ENCODE data around the gene LRBA.
"Not testable (repeated sequence)": the region's sequence is repeated elsewhere in the genome, so short reads cannot be mapped to it uniquely, and the experiment has no call there.

The LRBA gene

DNA sequence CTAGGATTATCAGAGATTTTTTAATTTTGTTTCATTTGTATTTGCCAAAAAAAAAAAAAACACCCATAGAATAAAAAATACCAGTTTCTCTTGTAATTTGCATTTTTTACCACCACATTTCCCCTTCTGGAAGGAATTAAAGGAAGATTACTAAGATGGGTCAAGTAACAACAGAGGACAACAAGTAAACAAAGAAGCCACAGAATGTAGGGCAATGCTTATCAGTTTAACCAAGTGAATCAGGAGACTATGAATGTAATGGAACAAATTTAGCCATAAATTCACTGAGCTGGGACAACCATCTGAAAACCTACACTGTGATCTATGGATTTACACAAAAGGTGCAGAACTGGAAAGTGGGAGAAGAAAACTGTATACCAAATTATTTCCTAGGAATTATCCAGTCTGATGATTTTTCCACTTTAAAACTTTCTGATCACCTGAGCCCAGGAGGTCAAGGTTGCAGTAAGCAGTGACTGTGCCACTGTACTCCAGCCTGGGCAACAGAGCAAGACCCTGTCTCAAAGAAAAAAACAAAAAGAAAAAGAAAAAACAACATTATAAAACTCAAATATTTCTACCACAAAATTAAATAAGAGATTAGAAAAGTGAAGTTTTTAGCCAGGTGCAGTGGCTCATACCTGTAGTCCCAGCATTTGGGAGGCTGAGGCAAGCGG lies 32.4 kb downstream of the LRBA start:
- H3K36me3 ChIP-seq (ENCODE audit: control insufficient read depth, insufficient read depth, low read length) = no peaks in the 10 kb centered on the region
- no peak overlapping the region for H3K4me3 ChIP-seq (ENCODE audit: low read length)
- no peaks in the 10 kb centered on the region for H3K27me3 ChIP-seq (ENCODE audit: control insufficient read depth, insufficient read depth, low read length)
- no peak overlapping the region for H3K27ac ChIP-seq (ENCODE audit: low read depth, low read length)
- no peak overlapping the region for H3K9ac ChIP-seq (ENCODE audit: low read length)
- H3K4me1 ChIP-seq (ENCODE audit: control insufficient read depth, insufficient read depth, low read length) = no peaks in the 10 kb centered on the region

DNA sequence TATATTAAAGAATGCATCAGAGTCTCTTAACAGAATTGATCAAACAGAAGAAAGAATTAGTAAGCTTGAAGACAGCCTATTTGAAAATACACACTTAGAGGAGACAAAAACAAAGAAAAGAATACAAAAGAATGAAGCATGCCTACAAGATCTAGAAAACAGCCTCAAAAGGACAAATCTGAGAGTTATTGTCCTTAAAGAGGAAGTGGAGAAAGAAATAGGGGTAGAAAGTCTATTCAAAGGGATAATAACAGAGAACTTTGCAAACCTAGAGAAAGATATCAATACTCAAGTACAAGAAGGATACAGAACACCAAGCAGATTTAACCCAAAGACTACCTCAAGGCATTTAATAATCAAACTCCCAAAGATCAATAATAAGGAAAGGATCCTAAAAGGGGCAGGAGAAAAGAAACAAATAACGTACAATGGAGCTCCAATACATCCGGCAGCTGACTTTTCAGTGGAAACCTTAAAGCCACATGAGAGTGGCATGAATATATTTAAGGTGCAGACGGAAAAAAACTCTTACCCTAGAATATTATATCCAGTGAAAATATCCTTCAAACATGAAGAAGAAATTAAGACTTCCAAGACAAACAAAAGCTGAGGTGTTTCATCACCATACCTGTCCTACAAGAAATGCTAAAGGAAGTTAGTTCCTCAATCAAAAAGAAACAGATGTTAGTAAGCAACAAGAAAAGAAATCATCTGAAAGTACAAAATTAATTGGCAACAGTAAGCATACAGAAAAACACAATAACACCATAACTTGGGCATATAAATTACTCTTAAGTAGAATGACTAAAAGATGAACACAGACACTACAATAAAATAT lies 36.1 kb downstream of the LRBA start:
- H3K27me3 ChIP-seq (ENCODE audit: control insufficient read depth, insufficient read depth, low read length) = no peaks in the 10 kb centered on the region
- no peak overlapping the region for H3K4me3 ChIP-seq (ENCODE audit: low read length)
- H3K9ac ChIP-seq (ENCODE audit: low read length) = no peak overlapping the region
- H3K36me3 ChIP-seq (ENCODE audit: control insufficient read depth, insufficient read depth, low read length) = peaks cover 3% of the 10 kb centered on the region
- H3K4me1 ChIP-seq (ENCODE audit: control insufficient read depth, insufficient read depth, low read length) = no peaks in the 10 kb centered on the region
- H3K27ac ChIP-seq (ENCODE audit: low read depth, low read length) = no peak overlapping the region

- no peaks in the 10 kb centered on the region for H3K27me3 ChIP-seq (ENCODE audit: control insufficient read depth, insufficient read depth, low read length)
- peaks cover 3% of the 10 kb centered on the region for H3K36me3 ChIP-seq (ENCODE audit: control insufficient read depth, insufficient read depth, low read length)
- H3K9ac ChIP-seq (ENCODE audit: low read length) = no peak overlapping the region
- no peak overlapping the region for H3K27ac ChIP-seq (ENCODE audit: low read depth, low read length)
- H3K4me1 ChIP-seq (ENCODE audit: control insufficient read depth, insufficient read depth, low read length) = no peaks in the 10 kb centered on the region
- no peak overlapping the region for H3K4me3 ChIP-seq (ENCODE audit: low read length)
Measured at GRCh38 chr4:150976478-150977118, 38.5 kb downstream of the LRBA start.

DNA sequence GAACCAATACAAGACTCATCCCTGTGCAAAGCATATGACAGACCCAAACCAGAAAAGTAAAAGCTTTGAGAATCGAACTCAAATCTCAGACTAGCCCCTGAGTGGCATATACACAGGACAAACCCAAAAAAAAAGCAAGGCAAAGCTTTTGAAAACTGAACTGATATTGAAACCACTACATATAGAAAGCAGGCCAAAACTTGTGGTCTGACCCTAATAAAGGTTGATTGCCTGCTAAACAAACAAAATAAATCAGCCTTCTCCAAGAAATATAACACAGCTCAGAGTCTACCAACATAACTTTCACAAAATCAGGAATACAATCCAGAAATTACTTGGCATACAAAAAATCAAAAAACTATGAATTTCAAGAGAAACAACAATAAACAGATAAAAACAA lies 40.3 kb downstream of the LRBA start:
- H3K27ac ChIP-seq (ENCODE audit: low read depth, low read length) = no peak overlapping the region
- no peak overlapping the region for H3K4me3 ChIP-seq (ENCODE audit: low read length)
- H3K4me1 ChIP-seq (ENCODE audit: control insufficient read depth, insufficient read depth, low read length) = no peaks in the 10 kb centered on the region
- no peak overlapping the region for H3K9ac ChIP-seq (ENCODE audit: low read length)
- no peaks in the 10 kb centered on the region for H3K27me3 ChIP-seq (ENCODE audit: control insufficient read depth, insufficient read depth, low read length)
- peaks cover 3% of the 10 kb centered on the region for H3K36me3 ChIP-seq (ENCODE audit: control insufficient read depth, insufficient read depth, low read length)

DNA sequence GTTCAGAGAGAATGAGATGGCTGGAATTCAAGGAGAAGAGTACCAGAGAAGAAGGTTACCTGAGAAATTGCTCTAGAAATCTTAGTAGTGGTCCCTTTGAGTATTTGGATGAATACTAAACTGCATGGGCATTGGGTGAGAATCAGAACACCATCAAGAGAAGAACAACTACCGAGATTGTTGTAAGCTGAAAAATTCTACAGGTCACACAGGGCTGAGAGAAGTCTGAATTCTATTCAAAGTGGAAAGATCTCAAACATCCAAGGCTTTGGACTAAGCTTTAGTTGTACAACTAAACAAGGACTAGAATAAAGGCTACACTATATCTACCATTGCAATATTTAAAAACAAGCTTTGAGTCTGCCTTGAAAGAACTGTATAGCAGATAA lies 40.8 kb downstream of the LRBA start:
- Histone ChIP-seq H3K9ac (ENCODE audit: low read length) (no peak overlapping the region), H3K36me3 (ENCODE audit: control insufficient read depth, insufficient read depth, low read length) (peaks cover 3% of the 10 kb centered on the region), H3K27ac (ENCODE audit: low read depth, low read length) (no peak overlapping the region), H3K4me3 (ENCODE audit: low read length) (no peak overlapping the region), H3K4me1 (ENCODE audit: control insufficient read depth, insufficient read depth, low read length) (no peaks in the 10 kb centered on the region), H3K27me3 (ENCODE audit: control insufficient read depth, insufficient read depth, low read length) (no peaks in the 10 kb centered on the region)

GRCh38 chr4:150973626-150974251 lies 41.3 kb downstream of the LRBA start:
- Histone ChIP-seq H3K27me3 (ENCODE audit: control insufficient read depth, insufficient read depth, low read length) (no peaks in the 10 kb centered on the region), H3K36me3 (ENCODE audit: control insufficient read depth, insufficient read depth, low read length) (peaks cover 3% of the 10 kb centered on the region), H3K4me1 (ENCODE audit: control insufficient read depth, insufficient read depth, low read length) (no peaks in the 10 kb centered on the region), H3K27ac (ENCODE audit: low read depth, low read length) (no peak overlapping the region), H3K4me3 (ENCODE audit: low read length) (no peak overlapping the region), H3K9ac (ENCODE audit: low read length) (no peak overlapping the region)

- peaks cover 3% of the 10 kb centered on the region for H3K36me3 ChIP-seq (ENCODE audit: control insufficient read depth, insufficient read depth, low read length)
- H3K27me3 ChIP-seq (ENCODE audit: control insufficient read depth, insufficient read depth, low read length) = no peaks in the 10 kb centered on the region
- no peak overlapping the region for H3K27ac ChIP-seq (ENCODE audit: low read depth, low read length)
- no peak overlapping the region for H3K9ac ChIP-seq (ENCODE audit: low read length)
- no peaks in the 10 kb centered on the region for H3K4me1 ChIP-seq (ENCODE audit: control insufficient read depth, insufficient read depth, low read length)
- H3K4me3 ChIP-seq (ENCODE audit: low read length) = no peak overlapping the region
Measured at GRCh38 chr4:150972592-150972991, 42.5 kb downstream of the LRBA start.

DNA sequence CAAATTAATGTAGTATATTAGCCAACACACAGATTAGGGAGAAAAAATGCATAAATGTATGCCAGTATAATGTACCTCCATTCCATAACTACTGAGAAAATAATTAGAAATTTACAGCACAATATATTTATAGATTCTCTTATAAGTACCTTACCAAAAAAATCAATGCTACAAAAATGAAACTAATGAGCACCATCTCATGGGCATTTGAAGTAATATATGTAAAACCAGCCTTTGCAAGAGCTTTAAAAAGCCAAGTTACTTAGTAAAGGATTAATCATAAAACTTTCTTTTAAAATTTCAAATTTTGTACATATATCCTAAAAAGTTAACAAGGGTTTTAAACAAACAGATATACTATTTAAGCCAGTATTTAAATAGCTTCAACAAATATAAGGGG lies 43.2 kb downstream of the LRBA start:
- Histone ChIP-seq H3K27me3 (ENCODE audit: control insufficient read depth, insufficient read depth, low read length) (no peaks in the 10 kb centered on the region), H3K4me1 (ENCODE audit: control insufficient read depth, insufficient read depth, low read length) (no peaks in the 10 kb centered on the region), H3K36me3 (ENCODE audit: control insufficient read depth, insufficient read depth, low read length) (peaks cover 3% of the 10 kb centered on the region), H3K27ac (ENCODE audit: low read depth, low read length) (no peak overlapping the region), H3K9ac (ENCODE audit: low read length) (no peak overlapping the region), H3K4me3 (ENCODE audit: low read length) (no peak overlapping the region)

GRCh38 chr4:150970685-150971151 lies 44.4 kb downstream of the LRBA start:
- Histone ChIP-seq H3K27me3 (ENCODE audit: control insufficient read depth, insufficient read depth, low read length) (no peaks in the 10 kb centered on the region), H3K36me3 (ENCODE audit: control insufficient read depth, insufficient read depth, low read length) (no peaks in the 10 kb centered on the region), H3K9ac (ENCODE audit: low read length) (no peak overlapping the region), H3K4me3 (ENCODE audit: low read length) (no peak overlapping the region), H3K4me1 (ENCODE audit: control insufficient read depth, insufficient read depth, low read length) (no peaks in the 10 kb centered on the region), H3K27ac (ENCODE audit: low read depth, low read length) (no peak overlapping the region)

DNA sequence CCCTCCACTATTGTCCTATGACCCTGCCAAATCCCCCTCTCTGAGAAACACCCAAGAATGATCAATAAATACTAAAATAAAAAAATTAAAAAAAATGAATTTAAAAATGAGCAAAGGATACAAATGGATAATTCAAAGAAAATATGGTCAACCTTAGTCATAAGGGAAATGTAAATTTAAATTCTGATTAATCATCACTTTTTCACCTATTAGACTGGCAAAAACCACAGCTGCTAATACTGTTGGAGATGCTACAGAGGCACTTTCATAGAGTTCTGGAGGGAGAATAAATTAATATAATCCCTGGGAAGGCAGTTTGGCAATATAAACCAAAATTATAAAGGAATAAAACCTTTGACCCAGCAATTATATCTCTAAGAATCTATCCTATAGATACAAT lies 50.3 kb downstream of the LRBA start:
- no peak overlapping the region for H3K9ac ChIP-seq (ENCODE audit: low read length)
- no peak overlapping the region for H3K27ac ChIP-seq (ENCODE audit: low read depth, low read length)
- H3K4me1 ChIP-seq (ENCODE audit: control insufficient read depth, insufficient read depth, low read length) = no peaks in the 10 kb centered on the region
- H3K27me3 ChIP-seq (ENCODE audit: control insufficient read depth, insufficient read depth, low read length) = no peaks in the 10 kb centered on the region
- H3K36me3 ChIP-seq (ENCODE audit: control insufficient read depth, insufficient read depth, low read length) = no peaks in the 10 kb centered on the region
- H3K4me3 ChIP-seq (ENCODE audit: low read length) = no peak overlapping the region

- not testable (repeated sequence) for H3K36me3 ChIP-seq (ENCODE audit: control insufficient read depth, insufficient read depth, low read length); H3K4me3 ChIP-seq (ENCODE audit: low read length); H3K27me3 ChIP-seq (ENCODE audit: control insufficient read depth, insufficient read depth, low read length); H3K27ac ChIP-seq (ENCODE audit: low read depth, low read length); H3K4me1 ChIP-seq (ENCODE audit: control insufficient read depth, insufficient read depth, low read length); H3K9ac ChIP-seq (ENCODE audit: low read length)
Measured at GRCh38 chr4:150963602-150964345, 51.3 kb downstream of the LRBA start.

GRCh38 chr4:150962245-150962644 lies 52.8 kb downstream of the LRBA start:
- Histone ChIP-seq H3K9ac (ENCODE audit: low read length) (no peak overlapping the region), H3K4me3 (ENCODE audit: low read length) (no peak overlapping the region), H3K27ac (ENCODE audit: low read depth, low read length) (no peak overlapping the region), H3K27me3 (ENCODE audit: control insufficient read depth, insufficient read depth, low read length) (no peaks in the 10 kb centered on the region), H3K36me3 (ENCODE audit: control insufficient read depth, insufficient read depth, low read length) (no peaks in the 10 kb centered on the region), H3K4me1 (ENCODE audit: control insufficient read depth, insufficient read depth, low read length) (no peaks in the 10 kb centered on the region)

Measured in rectal smooth muscle tissue (tissue), 1 donor.